NCI-H2171 treated with DMSO at 0.1 percent for 48 hours (cell line): ENCODE measurements around the gene MAPK1IP1L.

Experiments used
- DNase-seq: peaks from one replicate; lab custom pipeline; 2025; lab: John Stamatoyannopoulos, UW

MAPK1IP1L gene

GRCh38 chr14:55094292-55095157, 43.1 kb downstream of the MAPK1IP1L start:
- DNase-seq = peak; percentile 78

GRCh38 chr14:55097881-55098560, 46.6 kb downstream of the MAPK1IP1L start:
- no peak for DNase-seq

GRCh38 chr14:55098561-55098898, 47.1 kb downstream of the MAPK1IP1L start:
- no peak for DNase-seq

GRCh38 chr14:55099756-55100155, 48.3 kb downstream of the MAPK1IP1L start:
- DNase-seq = no peak

- no peak for DNase-seq
Observed at GRCh38 chr14:55101698-55102097, 50.3 kb downstream of the MAPK1IP1L start.

- DNase-seq = peak; percentile 26
Observed at GRCh38 chr14:55102141-55102621, 50.7 kb downstream of the MAPK1IP1L start.

GRCh38 chr14:55103005-55103640, 51.7 kb downstream of the MAPK1IP1L start:
- peak; percentile 22 for DNase-seq

- DNase-seq = no peak
Observed at GRCh38 chr14:55103971-55104954, 52.8 kb downstream of the MAPK1IP1L start.

- DNase-seq = no peak
Observed at GRCh38 chr14:55105991-55106390, 54.5 kb downstream of the MAPK1IP1L start.

GRCh38 chr14:55107766-55108554, 56.5 kb downstream of the MAPK1IP1L start:
- peak; percentile 42 for DNase-seq

GRCh38 chr14:55109836-55110235, 58.4 kb downstream of the MAPK1IP1L start:
- peak; percentile 44 for DNase-seq

- peak; percentile 84 for DNase-seq
Observed at GRCh38 chr14:55111122-55111708, 59.8 kb downstream of the MAPK1IP1L start.

- no peak for DNase-seq
Observed at GRCh38 chr14:55114720-55115119, 63.3 kb downstream of the MAPK1IP1L start.

GRCh38 chr14:55115460-55115859, 64.0 kb downstream of the MAPK1IP1L start:
- DNase-seq = no peak

- peak; percentile 61 for DNase-seq
Observed at GRCh38 chr14:55115861-55116245, 64.4 kb downstream of the MAPK1IP1L start.

GRCh38 chr14:55116246-55117030, 65.0 kb downstream of the MAPK1IP1L start:
- peak; percentile 45 for DNase-seq

GRCh38 chr14:55117803-55118441, 66.5 kb downstream of the MAPK1IP1L start:
- no peak for DNase-seq

GRCh38 chr14:55118761-55119160, 67.3 kb downstream of the MAPK1IP1L start:
- DNase-seq = no peak
